A549 treated with Mapracorat at 1 μM for 4 hours (cell line): ENCODE measurements around the gene ZNF799. TPM values are rescaled to one million over a fixed set of nuclear protein-coding genes. Genes with fewer than 3 reads are reported as not detected.

Source experiments
- total RNA-seq: library from RNA; stranded (reverse); fragments of 200-300 nt; extraction: Qiagen RNA extraction; gene quantifications from 5 replicates; pipeline ENCODE4 v1.2.3, GENCODE V29; 2022

The ZNF799 gene
- 0.83 to 1.8 TPM (median 1.5 TPM) in 5 replicates for total RNA-seq

DNA sequence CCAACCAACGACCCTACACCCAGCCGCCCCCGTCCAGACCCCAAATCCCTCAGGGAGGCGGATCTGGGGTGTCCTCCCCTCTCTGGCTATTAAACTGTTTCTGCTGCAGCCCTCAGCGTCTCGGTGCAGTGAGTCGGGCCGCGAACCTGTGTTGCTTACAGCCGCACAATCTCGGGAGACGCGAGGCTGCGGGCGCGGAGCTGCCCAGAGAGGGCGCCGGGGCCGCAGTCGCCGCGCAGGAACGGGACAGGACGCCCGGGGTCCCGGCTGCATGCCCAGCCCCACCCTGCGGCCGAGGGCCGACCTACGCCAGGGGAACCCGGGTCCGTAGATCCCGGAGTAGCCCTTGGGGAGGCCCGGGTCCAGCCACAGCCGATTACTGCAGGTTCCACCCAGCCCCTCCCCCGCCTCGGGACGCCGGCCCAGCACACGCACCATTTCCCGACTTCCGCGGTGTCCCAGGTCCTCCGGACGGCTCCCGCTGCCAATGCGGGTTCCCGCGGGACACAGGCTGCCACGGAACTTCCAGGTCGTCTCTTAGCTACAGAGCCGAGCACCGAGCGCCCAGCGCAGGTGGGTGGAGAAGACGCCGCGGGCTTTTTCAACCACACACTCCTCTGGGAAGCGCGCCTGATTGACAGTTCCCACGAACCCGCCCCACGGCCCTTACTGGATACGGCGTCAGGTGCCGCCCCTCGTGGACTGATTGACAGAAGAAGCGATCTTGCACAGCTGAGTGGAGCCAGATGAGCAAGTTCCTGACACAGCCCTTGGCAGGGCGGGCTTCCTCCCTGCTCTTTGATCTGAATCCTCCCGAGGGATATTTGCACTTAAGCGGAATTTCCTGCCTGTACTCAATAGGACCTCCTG lies at the start of gene ZNF799:
Gene ZNF799 (minus strand): TSS at position 639 of the 870 bp plus-strand sequence. CDS start 201 bp downstream, at position 438.

GRCh38 chr19:12440541-12441316 lies 39.7 kb upstream of the ZNF799 start, which contains the start of gene ZNF443:
ZNF443 (minus strand) TSS chr19:12441021; CDS start chr19:12440914, 107 bp downstream.

DNA sequence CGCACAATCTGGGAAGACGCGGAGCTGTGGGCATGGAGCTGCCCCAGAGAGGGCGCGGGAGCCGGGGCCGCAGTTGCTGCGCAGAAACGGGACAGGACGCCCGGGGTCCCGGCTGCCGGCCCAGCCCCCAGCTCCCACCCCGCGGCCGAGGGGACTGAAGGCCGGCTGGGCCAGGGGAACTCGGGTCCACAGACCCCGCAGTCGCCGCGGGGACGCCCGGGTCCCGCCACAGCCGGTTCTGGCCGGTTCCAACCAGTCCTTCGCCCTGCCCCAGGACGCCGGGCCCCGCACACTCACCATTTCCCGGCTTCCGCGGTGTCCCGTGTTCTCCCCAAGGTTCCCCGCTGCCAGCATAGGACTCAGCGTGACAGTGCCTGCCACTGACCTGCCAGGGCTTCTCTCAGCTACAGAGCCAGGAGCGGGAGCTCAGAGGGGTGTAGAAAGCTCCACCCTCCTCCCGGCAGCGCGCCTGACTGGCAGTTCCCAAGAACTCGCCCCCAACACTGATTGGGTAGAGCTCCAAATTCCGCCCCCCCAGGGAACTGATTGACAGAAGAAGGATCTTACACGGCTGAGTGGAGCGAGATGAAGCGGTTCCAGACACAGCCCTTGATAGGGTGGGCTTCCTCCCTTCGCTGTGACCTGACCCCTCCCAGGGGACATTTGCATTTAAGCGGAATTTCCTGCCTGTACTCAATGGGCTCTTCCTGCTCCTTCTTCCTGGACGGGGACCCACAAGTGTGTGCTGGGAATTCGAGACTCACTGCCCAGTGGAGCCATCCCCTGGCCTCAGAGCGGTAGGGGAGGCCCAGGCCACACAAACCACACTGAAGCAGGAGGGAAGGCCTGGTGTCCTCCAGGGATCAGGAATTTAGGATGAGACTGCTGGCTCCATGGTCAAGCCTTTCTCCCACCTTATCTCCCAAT lies 35.6 kb downstream of the ZNF799 start, which contains the start of gene ZNF442:
Gene ZNF442 (minus strand): TSS at position 448 of the 927 bp plus-strand sequence. CDS start 2,052 bp downstream, outside the sequence.

Other genes with a start within 250 kb of the ZNF799 start
- gene ZNF625, start 244.5 kb downstream of the ZNF799 start, total RNA-seq = not detected in 5 replicates
- gene ZNF136, start 238.2 kb downstream of the ZNF799 start, total RNA-seq = 0.98 to 1.8 TPM (median 1.2 TPM) in 5 replicates
- gene ZNF44, start 106.4 kb downstream of the ZNF799 start, total RNA-seq = 0.46 to 0.93 TPM (median 0.81 TPM) in 5 replicates
- not detected in 5 replicates for gene ZNF563, start 67.6 kb downstream of the ZNF799 start, total RNA-seq
- not detected in 5 replicates for gene ZNF442, start 35.6 kb downstream of the ZNF799 start, total RNA-seq
- gene ZNF443, start 39.8 kb upstream of the ZNF799 start, total RNA-seq = 0.72 to 1.5 TPM (median 0.88 TPM) in 5 replicates
- gene ZNF709, start 83.5 kb upstream of the ZNF799 start, total RNA-seq = not detected in 5 replicates
- 1.4 to 2.5 TPM (median 1.7 TPM) in 5 replicates for gene ZNF564, start 150.2 kb upstream of the ZNF799 start, total RNA-seq
- 0.29 to 0.89 TPM (median 0.77 TPM) in 5 replicates for gene ZNF490, start 209.5 kb upstream of the ZNF799 start, total RNA-seq
- 4.1 to 6.0 TPM (median 4.9 TPM) in 5 replicates for gene ZNF791, start 209.6 kb upstream of the ZNF799 start, total RNA-seq